K562 (cell line): ENCODE results near the gene SPOCD1. TPM values are rescaled to one million over a fixed set of nuclear protein-coding genes. Genes with fewer than 3 reads are reported as not detected.
A peak's percentile ranks its signal among the peaks of the same experiment; 100 is the strongest.

Experiments used
- ATAC-seq: fragments of 200-7000 bp; cut with Tn5 transposase; 3 replicates; pipeline ENCODE4 v1.9.1; 2020; ENCODE audit warnings: moderate library complexity
- BruUV-seq: library from RNA; stranded (reverse); fragments of 400-500 nt; replicated peaks from 2 replicates; lab custom pipeline; 2021; lab: Mats Ljungman, UMichigan
- CTCF ChIA-PET: fragments of 300-600 bp; formaldehyde crosslinking; extraction: SDS; loops from one replicate; lab custom pipeline; 2021; ENCODE audit warnings: low intra/inter-chr PET ratio; lab: Yijun Ruan, JAX
- POLR2A ChIA-PET: fragments of 300-600, 350-650 bp; sonication (Branson Sonifier 250); formaldehyde crosslinking; extraction: SDS; loops from one replicate; lab custom pipeline; 2021; ENCODE audit warnings: antibody characterized with exemption, inconsistent platforms; lab: Yijun Ruan, JAX
- DNase-seq, 4 experiments: peaks; one replicate each; pipeline versions ENCODE4 v3.0.0 to v3.0.0-alpha.2; 2011 to 2018; ENCODE audit warnings: low spot score in 3 of 4, mixed read lengths in 3 of 4; ENCODE audit errors: extremely low read depth in 1 of 4
- FAIRE-seq: peaks from 2 replicates; lab custom pipeline; 2011; peaks lifted over from hg19 to GRCh38; lab: Jason Lieb, UNC
- H2AFZ ChIP-seq: 2 replicates; pipeline ENCODE4 v1.6.0; 2011; ENCODE audit warnings: low read depth, low read length, control low read depth, inconsistent platforms
- H3K27ac ChIP-seq: fragments of 200-600 bp; 3 replicates; pipeline ENCODE4 v1.8.0; 2011; ENCODE audit warnings: low read depth, mild to moderate bottlenecking, control low read depth, inconsistent platforms, low read length, moderate library complexity, mixed read lengths; ENCODE audit errors: extremely low read depth
- H3K27me3 ChIP-seq, 2 experiments: fragments of 300-600 bp in 1 of 2; 2 replicates in 1 of 2; 3 replicates in 1 of 2; pipeline versions ENCODE4 v1.6.0 to v1.8.0; 2011; ENCODE audit warnings: inconsistent platforms in 2 of 2, low read length in 2 of 2, mild to moderate bottlenecking in 1 of 2, mixed read lengths in 1 of 2, moderate library complexity in 1 of 2; ENCODE audit not compliant: control insufficient read depth in 2 of 2, insufficient read depth in 2 of 2
- H3K36me3 ChIP-seq: fragments of 300-600 bp; 3 replicates; pipeline ENCODE4 v1.8.0; 2011; ENCODE audit warnings: mild to moderate bottlenecking, low read length, inconsistent platforms; ENCODE audit not compliant: control insufficient read depth, insufficient read depth
- H3K4me1 ChIP-seq, 2 experiments: fragments of 200-600 bp in 1 of 2; replicated peaks in 1 of 2; 2 replicates in 1 of 2; 3 replicates in 1 of 2; pipeline versions ENCODE4 v1.5.1 to v1.8.0; 2011; ENCODE audit warnings: inconsistent platforms in 2 of 2, low read length in 2 of 2, mild to moderate bottlenecking in 1 of 2, mixed read lengths in 1 of 2, moderate library complexity in 1 of 2; ENCODE audit not compliant: control insufficient read depth in 2 of 2, insufficient read depth in 2 of 2
- H3K4me2 ChIP-seq: 2 replicates; pipeline ENCODE4 v1.6.1; 2011; ENCODE audit warnings: low read length, control low read depth, inconsistent platforms, mixed read lengths; ENCODE audit not compliant: insufficient read depth
- H3K4me3 ChIP-seq: fragments of 200-600 bp; sonication (generic), shearing (Covaris generic); 2 replicates; pipeline ENCODE4 v1.5.1; 2016; ENCODE audit warnings: control low read depth, inconsistent platforms
- H3K79me2 ChIP-seq: fragments of 200-600 bp; 3 replicates; pipeline ENCODE4 v1.8.0; 2011; ENCODE audit warnings: low read length, inconsistent platforms; ENCODE audit not compliant: control insufficient read depth, insufficient read depth
- H3K9ac ChIP-seq, 2 experiments: 2 replicates each; pipeline versions ENCODE4 v1.6.0 to v1.6.1; 2011; ENCODE audit warnings: low read depth in 2 of 2, low read length in 2 of 2, control low read depth in 1 of 2, inconsistent platforms in 1 of 2, mild to moderate bottlenecking in 1 of 2, mixed read lengths in 1 of 2; ENCODE audit not compliant: insufficient read depth in 1 of 2
- H3K9me1 ChIP-seq: one replicate; pipeline ENCODE4 v1.6.0; 2011; ENCODE audit warnings: inconsistent platforms, mild to moderate bottlenecking, low read length, moderate library complexity; ENCODE audit not compliant: control insufficient read depth, insufficient read depth
- H3K9me3 ChIP-seq: replicated peaks from 2 replicates; pipeline ENCODE4 v1.5.1; 2011; ENCODE audit warnings: low read depth, low read length, inconsistent platforms; ENCODE audit not compliant: control insufficient read depth, insufficient read depth
- H4K20me1 ChIP-seq: replicated peaks from 2 replicates; pipeline ENCODE4 v1.6.1; 2011; ENCODE audit warnings: low read length, inconsistent platforms, mixed read lengths; ENCODE audit not compliant: control insufficient read depth, insufficient read depth
- DMBX1 ChIP-seq: fragments of 250-450 bp; sonication (Bioruptor Pico); IDR thresholded peaks from 2 replicates; pipeline ENCODE4 v1.8.0; 2022; ENCODE audit warnings: inconsistent platforms, mild to moderate bottlenecking, moderate library complexity, borderline replicate concordance
- ILK ChIP-seq: fragments of 450-650 bp; IDR thresholded peaks from 2 replicates; pipeline ENCODE4 v1.6.1; 2016; ENCODE audit warnings: missing genetic modification characterization, low read depth, mild to moderate bottlenecking, missing compliant biosample characterization, moderate library complexity, borderline replicate concordance
- ZNF384 ChIP-seq: IDR thresholded peaks from 2 replicates; pipeline ENCODE4 v1.6.1; 2012; ENCODE audit warnings: low read depth, low read length, improper control_type of control experiment
- WGBS: fragments of 100-300 bp; shearing (Covaris generic); methylation state at CpG from one replicate; pipeline ENCODE4 v1.1.6; 2016; ENCODE audit warnings: low coverage, mixed read lengths; ENCODE audit not compliant: insufficient coverage; ENCODE audit errors: missing lambda C conversion rate; 5-methylcytosine and 5-hydroxymethylcytosine counted together
- in situ Hi-C: fragments of 300-500 bp; cut with MboI; formaldehyde crosslinking; loops from 4 replicates; pipeline ENCODE4 v1.15.0; 2018; ENCODE audit warnings: inconsistent platforms, mixed read lengths
- intact Hi-C: fragments of 100-400 bp; cut with micrococcal nuclease; formaldehyde crosslinking; loops from 2 replicates; pipeline ENCODE4 v1.14.2; 2022
- polyA plus RNA-seq, 8 experiments: library from polyadenylated mRNA; depleted of rRNA in 4 of 8; stranded (reverse) in 5 of 8; unstranded in 3 of 8; fragments of >200 nt; fragmentation: Nextera tagmentation in 2 of 8; fragmentation: Illumina TruSeq in 1 of 8; extraction: Ambion mirVana in 2 of 8; extraction: Trizol in 1 of 8; gene quantifications; 2 replicates each; pipeline versions ENCODE4 v1.2.1 to v1.2.3, GENCODE V29; 2011 to 2014; ENCODE audit warnings: inconsistent platforms in 1 of 8, missing spikeins in 1 of 8
- total RNA-seq, 7 experiments: library from RNA; depleted of rRNA in 6 of 7; stranded (reverse); fragments of >200 nt in 6 of 7; fragmentation: Illumina TruSeq in 2 of 7; extraction: Trizol in 2 of 7; gene quantifications; 2 replicates each; pipeline versions ENCODE4 v1.2.1 to v1.2.3, GENCODE V29; 2011 to 2021; ENCODE audit warnings: low replicate concordance in 1 of 7
- TF ChIP-seq, protein P1 (sequence below): fragments of 250-450 bp; sonication (Bioruptor Pico); IDR thresholded peaks from 2 replicates; pipeline ENCODE4 v1.6.1; 2021; ENCODE audit warnings: mild to moderate bottlenecking

Gene SPOCD1
- total and polyA plus RNA-seq, 9 of the 15 experiments (the other 6 are each of a cell fraction or from before 2014, with no cell fraction given): 0.03 to 0.71 (median 0.26) TPM; not detected in 1

DNA sequence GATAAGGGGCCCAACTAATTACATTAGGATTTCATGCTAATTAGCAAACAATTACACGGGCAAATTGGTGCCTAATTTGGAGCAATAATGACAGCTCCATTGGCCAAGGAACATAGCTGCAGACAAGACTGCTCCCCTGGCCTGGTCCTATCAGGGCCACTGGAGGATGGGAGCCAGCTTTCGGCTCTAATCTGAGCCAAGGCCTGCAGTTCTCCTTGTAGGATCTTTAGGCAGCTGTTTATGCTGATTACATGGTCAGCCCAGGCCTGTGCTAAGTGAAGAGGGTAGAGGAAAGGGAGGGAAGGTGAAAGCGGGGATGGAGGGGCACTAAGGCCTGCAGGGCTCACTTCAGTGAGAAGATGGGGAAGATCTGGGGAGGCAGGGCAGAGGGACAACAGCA is 39.3 kb downstream of the SPOCD1 start (continued):
- TF ChIP-seq, protein P1, sequence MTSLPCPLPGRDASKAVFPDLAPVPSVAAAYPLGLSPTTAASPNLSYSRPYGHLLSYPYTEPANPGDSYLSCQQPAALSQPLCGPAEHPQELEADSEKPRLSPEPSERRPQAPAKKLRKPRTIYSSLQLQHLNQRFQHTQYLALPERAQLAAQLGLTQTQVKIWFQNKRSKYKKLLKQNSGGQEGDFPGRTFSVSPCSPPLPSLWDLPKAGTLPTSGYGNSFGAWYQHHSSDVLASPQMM (CRISPR knock-in tag): no peak
- TF ChIP-seq DMBX1: no peak

DNA sequence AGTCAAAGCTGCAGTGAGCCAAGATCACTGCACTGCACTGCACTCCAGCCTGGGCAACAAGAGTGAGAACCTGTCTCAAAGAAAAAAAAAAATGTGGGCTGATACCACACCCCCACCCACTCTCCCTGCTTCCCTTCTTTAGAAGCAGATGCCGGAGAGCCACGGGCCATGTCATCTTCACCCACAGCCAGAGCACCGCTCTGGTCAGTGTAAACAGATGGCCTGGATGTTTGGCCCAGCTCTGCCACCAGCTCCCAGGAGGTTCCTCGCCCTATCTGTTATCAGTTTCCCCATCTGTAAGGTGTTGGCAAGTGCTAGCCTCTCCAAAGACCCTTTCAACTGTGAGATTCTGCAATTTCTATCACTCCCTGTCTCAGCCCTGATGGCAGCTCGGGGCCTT is 39.8 kb downstream of the SPOCD1 start:
- ATAC-seq: no peak
- Histone ChIP-seq H3K4me2 (no peak overlapping the region), H4K20me1 (peaks cover 3% of the 10 kb centered on the region; the same call in 1 of the 2 replicates), H3K9me1 (no peaks in the 10 kb centered on the region)
- BruUV-seq: no TSS peak
- TF ChIP-seq ILK (tag) (no peak), ZNF384 (peak; percentile 39; the same call in 1 of the 2 replicates)
- TF ChIP-seq, all 486 proteins: peak for 1
- H3K27ac ChIP-seq: no peak overlapping the region
- H3K79me2 ChIP-seq: no peaks in the 10 kb centered on the region
- peaks cover 13 to 45% of the 10 kb centered on the region in 2 experiments; a peak in 4 of 5 replicates for H3K27me3 ChIP-seq
- no peaks in the 10 kb centered on the region for H3K9me3 ChIP-seq
- DNase-seq (peak in 2 of 4 experiments; percentile 67 to 72), FAIRE-seq (no peak)
- POLR2A ChIA-PET: interaction anchor here (0.6 to 3.5 kb wide), 2 partner anchors 10 to 38 kb away, joined by 3 to 9 read pairs; no protein-coding TSS in a partner anchor
- in situ Hi-C loops (no loop called here), intact Hi-C loops (no loop called here)
- WGBS: 11% methylated on average over 5 of the region's 5 CpGs
- no peaks in the 10 kb centered on the region for H3K36me3 ChIP-seq
- H3K9ac ChIP-seq: no peak overlapping the region
- CTCF ChIA-PET: no interaction called here
- no peak overlapping the region for H3K4me3 ChIP-seq
- no peak overlapping the region for H2AFZ ChIP-seq
- peaks cover 8 to 23% of the 10 kb centered on the region in 2 experiments for H3K4me1 ChIP-seq
